RCC 7860 (cell line): ENCODE results near the gene RALGAPA2.

ENCODE experiments used
- DNase-seq: peaks from one replicate; pipeline ENCODE4 v3.0.0-alpha.2; 2015; ENCODE audit warnings: low spot score
- FAIRE-seq: peaks from 2 replicates; lab custom pipeline; 2012; peaks lifted over from hg19 to GRCh38; lab: Jason Lieb, UNC

Gene RALGAPA2

GRCh38 chr20:20687319-20687718 lies 25.1 kb downstream of the RALGAPA2 start:
- DNase-seq (no peak), FAIRE-seq (no peak)

DNA sequence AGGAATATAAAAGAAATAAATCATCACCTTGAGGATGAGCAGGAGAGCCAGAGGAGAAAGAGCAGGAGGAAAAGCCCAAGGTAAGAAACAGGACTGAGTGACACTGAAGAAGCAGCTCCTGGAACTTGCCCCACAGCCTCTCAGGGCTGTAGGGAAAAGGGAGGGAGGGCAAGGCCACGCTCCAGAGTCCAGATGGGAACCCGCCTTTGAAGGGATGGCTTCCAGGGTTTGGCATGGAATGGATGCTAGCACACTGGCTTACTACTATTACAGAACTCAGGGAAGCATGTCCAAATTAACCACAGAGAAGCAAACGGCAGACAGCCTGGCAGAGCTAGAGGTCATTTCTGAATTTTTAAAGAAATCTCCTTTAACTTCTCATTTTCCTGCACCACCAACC lies 26.8 kb downstream of the RALGAPA2 start:
- DNase-seq (peak; percentile 5), FAIRE-seq (no peak)

GRCh38 chr20:20683481-20684321 lies 28.7 kb downstream of the RALGAPA2 start:
- FAIRE-seq: no peak
- no peak for DNase-seq

- DNase-seq: no peak
- no peak for FAIRE-seq
These were observed 29.4 kb downstream of the RALGAPA2 start for GRCh38 chr20:20683020-20683419.

GRCh38 chr20:20680991-20681508 lies 31.4 kb downstream of the RALGAPA2 start:
- no peak for DNase-seq
- no peak for FAIRE-seq

GRCh38 chr20:20679316-20679715 lies 33.1 kb downstream of the RALGAPA2 start:
- DNase-seq (no peak), FAIRE-seq (no peak)

GRCh38 chr20:20677186-20677585 lies 35.3 kb downstream of the RALGAPA2 start:
- DNase-seq (no peak), FAIRE-seq (no peak)

- FAIRE-seq: no peak
- no peak for DNase-seq
These were observed 43.8 kb downstream of the RALGAPA2 start for GRCh38 chr20:20668639-20669038.

DNA sequence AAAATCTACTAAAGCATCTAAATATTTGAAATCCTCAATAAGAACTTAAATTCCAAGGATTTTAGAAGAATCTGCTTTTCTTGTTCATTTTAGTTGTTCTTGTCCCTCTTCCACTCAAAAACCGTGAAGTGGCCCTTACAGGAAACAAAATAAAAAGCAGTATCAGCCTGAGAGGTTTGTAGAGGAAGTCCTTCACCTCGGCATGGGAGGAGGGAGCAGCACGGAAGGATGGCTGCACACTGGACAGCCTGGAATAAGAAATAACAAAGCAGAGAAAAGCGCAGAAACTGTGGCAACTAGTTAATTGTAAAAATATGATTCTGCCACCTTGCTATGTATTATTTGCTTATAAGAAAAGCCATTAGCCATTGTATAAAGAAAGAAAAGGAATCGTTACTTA lies 46.1 kb downstream of the RALGAPA2 start:
- no peak for FAIRE-seq

DNA sequence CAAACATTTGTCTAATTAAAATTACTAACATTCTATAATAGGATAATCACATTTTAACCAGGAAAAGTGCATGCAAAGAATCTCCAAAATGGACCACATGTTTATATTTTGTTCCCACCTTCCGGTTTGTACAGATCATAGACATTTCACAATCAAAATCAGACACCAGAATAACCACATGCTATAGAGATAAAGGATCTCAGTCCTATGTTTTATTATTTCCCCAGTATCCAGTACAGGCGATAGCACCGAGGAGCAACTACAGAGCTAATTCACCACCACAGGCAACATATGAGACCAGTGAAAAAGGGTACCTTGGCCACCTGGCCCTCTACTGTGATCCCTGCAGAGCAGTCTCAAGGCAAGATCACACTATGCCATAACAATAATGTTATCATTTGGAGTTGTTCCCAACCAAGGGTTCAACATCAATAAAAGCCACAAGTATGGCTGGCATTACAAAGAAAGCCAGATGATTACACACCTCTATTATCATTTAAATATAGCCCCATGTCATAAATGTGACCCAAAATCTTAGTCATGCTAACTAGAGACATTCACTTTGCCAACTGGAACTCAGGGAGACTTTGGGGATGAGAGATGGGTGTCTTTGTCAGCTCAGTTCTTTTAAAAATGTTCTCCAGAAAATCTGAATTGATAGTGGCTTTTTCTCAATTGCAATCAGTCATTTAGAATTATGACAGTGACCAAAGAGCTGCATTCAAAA lies 46.7 kb downstream of the RALGAPA2 start:
- no peak for DNase-seq
- no peak for FAIRE-seq

More for the DNA sequence above, 46.1 kb downstream of the RALGAPA2 start:
- DNase-seq: no peak

- DNase-seq: peak; percentile 6
- FAIRE-seq: no peak
These were observed 47.5 kb downstream of the RALGAPA2 start for GRCh38 chr20:20664795-20665589.

GRCh38 chr20:20663841-20664240 lies 48.6 kb downstream of the RALGAPA2 start:
- no peak for DNase-seq
- no peak for FAIRE-seq

GRCh38 chr20:20658871-20659431 lies 53.5 kb downstream of the RALGAPA2 start:
- no peak for DNase-seq
- no peak for FAIRE-seq

- DNase-seq: no peak
- no peak for FAIRE-seq
These were observed 54.3 kb downstream of the RALGAPA2 start for GRCh38 chr20:20658123-20658522.

- FAIRE-seq: no peak
These were observed 55.4 kb downstream of the RALGAPA2 start for GRCh38 chr20:20657092-20657491.

DNA sequence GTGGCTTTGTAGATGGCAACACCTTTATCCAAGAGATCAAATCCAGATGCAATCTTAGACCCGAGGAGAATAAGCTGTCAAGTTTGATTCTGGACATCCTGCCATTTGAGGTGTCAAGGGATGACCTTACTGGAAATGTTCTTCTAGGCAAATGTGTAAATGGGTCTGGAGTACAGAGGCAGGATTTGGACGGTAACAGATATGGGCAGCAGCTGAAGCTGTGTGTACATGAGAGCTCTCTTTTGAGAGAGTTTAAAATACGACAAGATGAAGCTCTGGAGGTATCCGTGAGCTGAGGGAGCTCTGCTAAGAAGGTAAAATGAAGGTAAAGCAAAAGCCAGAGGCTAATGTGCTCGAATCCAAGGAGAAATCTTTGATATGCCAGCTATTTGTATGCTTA lies 56.6 kb downstream of the RALGAPA2 start:
- FAIRE-seq: no peak

More at GRCh38 chr20:20657092-20657491, 55.4 kb downstream of the RALGAPA2 start:
- no peak for DNase-seq

GRCh38 chr20:20649945-20650344 lies 62.5 kb downstream of the RALGAPA2 start:
- DNase-seq (no peak), FAIRE-seq (no peak)

More for the DNA sequence above, 56.6 kb downstream of the RALGAPA2 start:
- DNase-seq: no peak

DNA sequence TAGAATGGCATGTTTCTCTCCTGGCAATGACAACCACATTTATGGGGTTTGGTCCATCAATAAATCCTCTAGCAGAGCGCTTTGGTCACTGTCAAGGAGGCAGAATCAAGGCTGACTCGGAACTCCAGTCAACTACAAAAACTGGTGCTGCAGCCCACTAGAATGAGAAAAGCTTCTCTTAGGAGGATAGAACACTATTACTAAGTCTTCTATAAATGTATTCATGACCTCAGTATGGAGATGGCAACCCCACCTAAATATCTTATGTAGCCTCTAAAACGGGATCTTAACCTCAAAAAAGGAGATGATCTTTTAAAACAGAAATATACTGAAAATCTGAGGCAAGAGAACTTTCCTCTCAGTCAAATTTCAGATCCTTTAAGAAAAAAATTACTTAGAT lies 68.5 kb downstream of the RALGAPA2 start:
- DNase-seq: no peak

DNA sequence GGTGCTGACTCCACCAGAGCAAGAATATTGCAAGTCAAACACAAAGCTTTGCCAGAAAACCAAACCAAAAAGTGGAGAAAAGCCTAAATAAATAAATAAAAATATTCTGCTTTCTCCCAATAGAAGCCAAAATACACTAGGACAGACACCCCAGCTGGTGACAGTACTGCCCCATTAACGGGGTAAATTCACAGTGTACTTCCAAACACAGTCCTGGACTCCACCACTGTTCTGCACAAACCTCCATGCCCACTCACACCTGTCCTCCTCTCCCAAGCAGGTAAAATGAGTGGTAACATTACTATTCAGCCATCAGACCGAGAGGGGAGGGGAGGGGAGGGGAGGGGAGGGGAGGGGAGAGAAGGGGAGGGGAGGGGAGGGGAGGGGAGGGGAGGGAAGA lies 70.7 kb downstream of the RALGAPA2 start:
- DNase-seq: no peak
- no peak for FAIRE-seq

More for the DNA sequence above, 68.5 kb downstream of the RALGAPA2 start:
- no peak for FAIRE-seq

GRCh38 chr20:20638878-20639277 lies 73.6 kb downstream of the RALGAPA2 start:
- DNase-seq: no peak
- FAIRE-seq: no peak
